WI38 (cell line): ENCODE data around the gene POLD4.

Experiments
- H3K4me3 ChIP-seq: 2 replicates; pipeline ENCODE4 v1.5.1; 2011; ENCODE audit warnings: low read depth, mild to moderate bottlenecking, control low read depth, low read length
- CTCF ChIP-seq: IDR thresholded peaks from 2 replicates; pipeline ENCODE4 v1.5.1; 2012; ENCODE audit warnings: low read depth, mild to moderate bottlenecking, control low read depth, low read length

POLD4 gene

GRCh38 chr11:67371911-67372320 lies 18.6 kb upstream of the POLD4 start:
- no peak for TF ChIP-seq CTCF
- H3K4me3 ChIP-seq: peak overlapping the region; percentile 76

- TF ChIP-seq CTCF: peak; percentile 29; the same call in 1 of the 2 replicates
- peak overlapping the region; percentile 76 for H3K4me3 ChIP-seq
Measured at GRCh38 chr11:67371189-67371910, 18.0 kb upstream of the POLD4 start.

DNA sequence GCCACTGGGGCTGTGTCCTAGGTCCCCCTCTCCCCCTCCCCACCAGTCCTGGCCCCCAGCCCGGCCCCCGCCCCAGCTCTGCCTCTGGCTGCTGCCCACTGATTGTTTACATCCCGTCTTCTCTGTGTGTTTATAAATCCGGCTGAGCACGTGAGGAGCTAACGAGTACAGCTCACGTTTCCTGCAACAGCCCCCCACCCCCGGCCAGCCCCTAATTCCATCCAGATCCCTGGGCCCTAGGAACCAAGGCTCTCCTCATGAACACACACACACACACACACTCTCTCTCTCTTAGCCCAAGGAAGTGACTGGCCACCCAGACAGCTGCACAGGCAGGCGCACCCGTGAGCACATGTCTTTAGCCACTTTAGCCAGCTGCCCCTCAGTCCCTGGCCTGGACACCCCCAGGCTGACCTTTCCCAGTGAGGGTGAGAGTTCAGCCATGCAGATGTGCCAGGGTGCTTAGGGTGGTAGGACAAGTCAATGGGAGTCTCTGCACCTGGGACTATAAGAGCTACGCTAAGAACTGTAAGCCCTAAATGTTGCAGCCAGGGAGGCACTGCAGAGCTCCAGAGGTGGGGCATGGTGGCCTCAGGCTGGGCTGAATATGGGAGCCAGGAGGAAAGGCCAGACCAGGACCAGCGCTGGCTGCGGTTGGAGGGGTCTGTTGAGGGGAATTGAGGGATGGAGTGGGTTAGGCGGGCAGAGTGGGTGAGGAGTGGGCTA lies 17.2 kb upstream of the POLD4 start:
- no peak for TF ChIP-seq CTCF
- H3K4me3 ChIP-seq: peak overlapping the region; percentile 76

GRCh38 chr11:67369801-67370284 lies 16.5 kb upstream of the POLD4 start:
- TF ChIP-seq CTCF: no peak
- H3K4me3 ChIP-seq: no peak overlapping the region

DNA sequence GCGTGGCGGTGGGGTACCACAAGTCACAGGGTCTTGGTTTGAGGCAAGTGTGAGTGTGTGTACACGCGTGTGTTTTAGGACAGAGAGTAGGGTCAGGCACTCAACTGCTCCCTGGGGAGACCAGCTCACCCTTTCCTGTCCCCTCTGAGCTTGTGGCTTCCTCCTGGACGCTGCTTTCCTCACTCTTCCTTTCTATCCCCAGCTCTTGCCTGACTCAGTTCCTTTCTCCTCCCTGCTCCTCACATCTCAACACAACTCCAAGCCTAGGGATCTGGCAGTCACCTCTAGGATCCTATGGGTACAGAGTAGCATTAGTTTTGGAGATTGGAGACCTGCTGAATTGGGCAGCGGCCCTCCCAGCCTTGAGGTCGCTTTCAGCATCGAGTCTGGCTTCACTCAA lies 15.9 kb upstream of the POLD4 start:
- no peak overlapping the region for H3K4me3 ChIP-seq
- no peak for TF ChIP-seq CTCF

DNA sequence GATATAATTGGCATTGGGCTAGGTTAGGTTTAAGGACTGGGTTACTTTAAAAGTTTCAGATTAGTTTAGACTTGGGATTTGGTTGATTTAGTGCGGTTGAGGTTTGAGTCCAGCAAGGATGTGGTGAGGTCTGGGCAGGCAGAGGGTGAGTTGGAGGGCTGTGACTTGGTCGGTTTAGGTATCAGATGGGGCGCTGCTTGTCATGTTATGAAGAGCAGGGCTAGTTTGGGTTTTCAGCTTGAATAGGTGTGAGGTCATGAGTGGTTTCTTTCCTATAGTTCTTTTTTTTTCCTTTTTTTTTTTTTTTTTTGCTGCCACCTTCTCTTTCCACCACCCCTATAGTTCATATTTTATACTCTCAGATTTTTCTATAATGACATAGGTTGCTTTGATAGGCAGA lies 15.3 kb upstream of the POLD4 start:
- no peak for TF ChIP-seq CTCF
- H3K4me3 ChIP-seq: no peak overlapping the region

DNA sequence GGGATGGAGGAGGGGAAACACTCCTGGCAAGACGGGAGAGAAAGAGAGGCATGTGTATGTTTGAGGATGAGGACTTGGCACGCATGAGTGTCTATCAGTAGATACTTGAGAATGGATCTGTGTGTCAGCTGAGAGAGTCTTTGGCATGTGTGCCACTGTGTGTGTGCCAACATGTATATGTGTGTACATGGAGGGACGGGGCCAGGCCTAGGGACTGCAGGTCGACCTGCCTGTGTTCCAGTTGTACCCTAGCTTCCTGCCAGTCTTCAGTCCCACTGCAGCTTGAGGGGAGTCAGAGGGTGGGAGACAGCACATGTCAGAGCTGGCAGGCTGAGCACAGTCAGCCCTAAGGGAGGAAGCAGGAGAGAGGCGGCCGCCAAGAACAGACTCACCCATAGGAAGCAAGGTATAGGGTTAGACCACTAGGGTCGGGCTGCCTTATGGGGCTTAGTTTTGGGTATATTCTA lies 14.4 kb upstream of the POLD4 start:
- no peak overlapping the region for H3K4me3 ChIP-seq
- TF ChIP-seq CTCF: no peak
